ENCODE data around the gene MLANA.
"Not testable (repeated sequence)": the region's sequence is repeated elsewhere in the genome, so short reads cannot be mapped to it uniquely, and the experiment has no call there.

Gene MLANA

DNA sequence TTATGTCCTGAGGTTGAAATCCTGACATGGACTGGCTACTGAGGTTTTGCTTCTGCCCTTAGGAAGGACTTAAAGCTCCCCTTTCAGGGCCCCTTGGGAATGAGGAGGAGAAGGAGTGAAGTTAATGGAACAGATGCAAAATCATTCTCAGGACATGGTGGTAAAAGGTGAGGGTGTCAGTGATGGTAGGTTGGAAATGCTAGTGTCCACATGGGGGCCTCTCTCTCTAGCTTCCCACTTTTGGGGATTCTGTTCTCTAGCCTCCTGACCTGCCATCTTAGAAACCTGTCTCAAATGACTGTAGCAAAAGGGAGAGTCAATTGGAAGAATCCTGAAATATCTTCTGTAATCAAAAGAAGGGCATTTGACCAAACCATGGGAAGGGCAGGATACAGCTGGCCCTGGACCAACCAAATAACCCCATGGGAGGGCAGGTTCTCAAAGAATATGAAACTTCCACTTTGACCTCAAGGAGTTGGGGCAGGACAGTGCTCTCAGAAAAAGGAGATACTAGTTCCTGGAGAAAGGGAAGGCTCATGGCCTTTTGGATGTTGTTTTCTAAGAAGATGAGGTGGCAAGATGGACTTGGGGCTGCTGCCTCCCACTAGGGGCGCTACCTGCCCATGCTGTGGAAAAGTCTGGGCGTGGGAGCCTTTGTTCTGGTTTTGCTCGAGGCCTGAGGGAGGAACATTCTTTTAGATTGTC, 21.2 kb upstream of the MLANA start:
- DNase-seq (ENCODE audit: insufficient read length, low spot score) (no peak), FAIRE-seq (no peak)

GRCh38 chr9:5870020-5870339, 20.7 kb upstream of the MLANA start:
- DNase-seq (ENCODE audit: insufficient read length, low spot score) (no peak), FAIRE-seq (peak; percentile 9)

DNA sequence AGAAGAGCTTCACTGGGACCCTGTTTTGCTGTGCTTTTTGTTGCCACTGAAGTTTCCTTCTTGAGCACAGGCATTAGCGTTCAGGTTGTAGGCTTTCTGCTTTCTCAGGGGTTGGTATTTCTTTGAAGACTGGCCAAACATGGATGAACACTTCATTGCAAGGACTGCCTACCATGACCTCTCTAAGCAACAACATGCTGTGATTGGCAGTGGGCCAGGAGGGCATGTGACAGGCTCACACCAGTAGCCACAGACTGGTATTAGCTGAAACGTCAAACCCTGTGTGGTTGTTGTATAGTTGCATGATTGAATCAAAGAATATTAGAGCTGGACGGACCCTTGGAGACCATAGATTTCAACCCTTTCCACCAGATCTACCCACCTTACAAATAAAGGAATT, 20.0 kb upstream of the MLANA start:
- no peak for DNase-seq (ENCODE audit: insufficient read length, low spot score)
- no peak for FAIRE-seq

DNA sequence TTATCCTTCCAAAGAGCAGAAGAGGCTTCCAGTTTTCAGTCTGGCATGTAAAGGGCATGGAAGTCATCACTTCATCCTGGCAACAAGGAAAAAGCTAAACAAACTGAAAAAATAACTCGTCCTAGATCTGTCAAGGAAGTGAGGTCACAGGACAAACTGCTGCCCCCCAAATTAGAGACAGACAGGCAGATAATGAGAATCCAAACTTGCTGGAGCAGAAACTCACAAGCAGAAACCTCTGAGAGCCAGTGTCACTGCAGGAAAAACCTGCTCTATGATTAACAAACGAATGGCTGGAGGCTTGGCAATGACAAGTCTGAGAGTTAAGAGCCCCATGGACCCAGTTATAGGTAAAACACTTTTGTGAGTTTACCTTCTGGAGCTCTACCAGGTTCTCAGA, 18.9 kb upstream of the MLANA start:
- FAIRE-seq (no peak), DNase-seq (ENCODE audit: insufficient read length, low spot score) (no peak)

GRCh38 chr9:5872511-5872910, 18.2 kb upstream of the MLANA start:
- no peak for FAIRE-seq
- DNase-seq (ENCODE audit: insufficient read length, low spot score) = no peak

- no peak for DNase-seq (ENCODE audit: insufficient read length, low spot score)
- FAIRE-seq = no peak
Measured at GRCh38 chr9:5873439-5873838, 17.2 kb upstream of the MLANA start.

DNA sequence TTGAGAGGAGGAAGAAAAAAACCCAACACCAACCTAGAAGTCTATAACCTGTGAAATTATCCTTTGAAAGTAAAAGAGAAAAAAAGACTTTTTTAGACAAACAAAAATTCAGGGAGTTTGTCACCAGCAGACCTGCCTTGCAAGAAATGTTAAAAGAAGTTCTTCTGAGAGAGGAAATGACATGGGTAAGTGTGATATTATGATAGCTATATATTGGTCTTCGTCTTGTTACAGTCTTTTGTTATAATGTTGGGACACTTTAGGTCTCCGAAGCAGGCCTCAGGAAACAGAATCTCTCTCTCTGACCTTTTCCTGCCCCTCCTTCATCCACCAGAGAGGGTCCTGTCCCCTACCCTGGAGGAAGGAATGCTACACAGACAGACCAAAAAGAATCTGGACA, 16.6 kb upstream of the MLANA start:
- DNase-seq (ENCODE audit: insufficient read length, low spot score) (no peak), FAIRE-seq (no peak)

DNA sequence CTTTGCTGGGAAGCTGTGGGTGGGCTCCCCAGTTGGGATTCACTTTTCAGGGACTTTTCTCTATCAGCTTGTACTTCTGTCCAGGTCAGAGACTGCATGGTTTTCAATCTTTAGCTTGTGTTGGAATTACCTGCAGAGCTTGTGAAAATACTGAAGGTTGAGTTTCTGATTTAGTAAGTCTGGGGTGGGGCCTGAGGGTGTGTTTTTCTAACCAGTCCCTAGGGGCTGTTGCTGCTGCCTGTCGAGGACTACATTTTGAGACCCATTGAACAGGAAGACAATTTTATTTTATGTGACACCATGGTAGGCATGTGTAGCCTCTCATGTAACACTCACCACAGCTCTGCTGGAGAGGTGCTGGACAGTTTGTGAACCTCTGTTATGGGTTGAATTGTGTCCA, 14.7 kb upstream of the MLANA start:
- FAIRE-seq (no peak), DNase-seq (ENCODE audit: insufficient read length, low spot score) (no peak)

DNA sequence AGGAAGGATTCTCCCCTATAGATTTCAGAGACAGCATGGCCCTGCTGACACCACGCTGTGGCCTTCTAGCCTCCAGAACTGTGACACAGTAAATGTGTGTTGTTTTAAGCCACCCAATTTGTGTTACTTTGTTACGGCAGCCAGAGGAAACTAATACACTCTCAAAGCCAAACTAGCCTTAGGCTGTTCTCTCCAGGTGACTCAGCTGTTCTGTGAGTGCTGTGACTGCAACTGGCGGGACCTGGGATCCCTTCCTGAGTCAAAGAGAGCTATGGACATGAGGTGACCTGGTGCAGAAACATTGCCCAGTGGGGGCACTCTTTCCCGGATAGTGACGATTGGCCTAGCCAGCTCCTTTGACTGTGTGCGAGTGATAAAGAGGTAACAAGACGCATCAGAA, 14.0 kb upstream of the MLANA start:
- no peak for FAIRE-seq

DNA sequence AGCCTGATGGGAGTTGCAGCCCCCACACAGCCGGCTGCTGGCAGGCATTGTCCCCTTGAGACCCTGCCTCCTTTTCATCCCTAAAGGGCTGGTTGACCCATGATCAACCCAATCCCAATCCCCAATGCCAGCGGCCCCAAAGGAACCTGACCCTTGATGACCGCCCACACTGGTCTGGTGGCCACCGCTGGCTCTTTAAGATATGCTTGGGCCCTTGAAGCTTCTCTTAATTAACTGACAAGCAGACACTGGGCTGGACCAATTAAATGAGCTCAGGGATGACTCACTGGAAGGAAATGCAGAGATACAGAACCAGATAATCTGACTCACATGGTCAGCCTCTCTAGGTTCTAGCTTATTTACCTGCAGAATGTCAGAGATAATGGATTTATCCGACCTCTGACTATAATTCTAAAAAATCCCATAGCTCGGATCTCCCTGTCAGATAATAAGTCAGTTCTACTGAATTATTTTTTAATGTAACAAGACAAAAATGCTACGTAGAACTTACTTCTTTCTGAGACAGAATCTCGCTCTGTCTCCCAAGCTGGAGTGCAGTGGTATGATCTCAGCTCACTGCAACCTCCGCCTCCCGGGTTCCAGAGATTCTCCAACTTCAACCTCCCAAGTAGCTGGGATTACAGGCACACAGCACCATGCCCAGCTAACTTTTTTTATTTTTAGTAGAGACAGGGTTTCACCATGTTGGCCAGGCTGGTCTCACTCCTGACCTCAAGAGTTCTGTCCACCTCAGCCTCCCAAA, 11.1 kb upstream of the MLANA start:
- FAIRE-seq = no peak
- DNase-seq (ENCODE audit: insufficient read length, low spot score) = peak; percentile 76

More for the DNA sequence above, 14.0 kb upstream of the MLANA start:
- DNase-seq (ENCODE audit: insufficient read length, low spot score) = no peak

- DNase-seq (ENCODE audit: insufficient read length, low spot score); FAIRE-seq: not testable (repeated sequence)
Measured at GRCh38 chr9:5882244-5883012, 8.3 kb upstream of the MLANA start.

- DNase-seq (ENCODE audit: insufficient read length, low spot score) = no peak
- FAIRE-seq = no peak
Measured at GRCh38 chr9:5884191-5884590, 6.5 kb upstream of the MLANA start.

DNA sequence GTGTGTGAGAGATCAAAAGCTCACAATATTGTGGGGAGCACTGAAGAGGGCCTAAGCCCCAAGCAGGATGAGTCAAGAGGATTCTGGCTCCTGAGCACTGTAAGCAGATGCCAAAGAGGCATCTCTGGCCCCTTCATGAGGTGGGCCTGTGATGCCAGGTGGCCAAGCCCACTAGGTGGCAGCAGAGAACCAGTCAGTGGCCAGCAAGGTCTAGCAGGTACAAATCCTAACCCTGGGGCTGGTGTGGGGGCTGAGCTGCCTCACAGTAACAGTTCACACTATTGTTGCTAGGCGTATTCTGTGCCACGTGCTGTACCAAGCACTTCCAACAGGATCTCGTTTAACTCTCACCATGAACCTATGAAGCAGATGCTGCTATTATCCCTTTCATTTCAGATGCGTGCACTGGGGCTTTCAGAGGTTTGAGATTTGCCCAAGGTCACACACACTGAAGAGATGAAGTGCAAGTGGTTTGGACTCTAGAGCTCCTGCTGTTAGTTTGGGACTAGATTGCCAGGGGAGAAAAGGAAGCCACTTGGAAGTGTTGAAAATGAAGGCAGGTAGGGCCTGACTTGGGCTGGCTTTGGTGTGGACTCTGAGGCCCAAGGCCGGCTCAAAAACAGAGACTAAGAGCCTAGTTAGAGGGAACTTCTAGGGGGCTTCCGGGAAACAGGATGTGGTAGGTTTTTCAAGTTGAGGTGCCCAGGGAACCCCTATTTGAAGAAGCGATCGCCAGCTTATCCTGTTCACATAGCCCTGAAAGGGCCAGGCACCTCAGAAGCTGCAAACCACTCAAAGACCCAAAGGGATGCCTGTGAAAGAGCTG, 4.4 kb upstream of the MLANA start:
- FAIRE-seq (no peak), DNase-seq (ENCODE audit: insufficient read length, low spot score) (peak; percentile 82)

DNA sequence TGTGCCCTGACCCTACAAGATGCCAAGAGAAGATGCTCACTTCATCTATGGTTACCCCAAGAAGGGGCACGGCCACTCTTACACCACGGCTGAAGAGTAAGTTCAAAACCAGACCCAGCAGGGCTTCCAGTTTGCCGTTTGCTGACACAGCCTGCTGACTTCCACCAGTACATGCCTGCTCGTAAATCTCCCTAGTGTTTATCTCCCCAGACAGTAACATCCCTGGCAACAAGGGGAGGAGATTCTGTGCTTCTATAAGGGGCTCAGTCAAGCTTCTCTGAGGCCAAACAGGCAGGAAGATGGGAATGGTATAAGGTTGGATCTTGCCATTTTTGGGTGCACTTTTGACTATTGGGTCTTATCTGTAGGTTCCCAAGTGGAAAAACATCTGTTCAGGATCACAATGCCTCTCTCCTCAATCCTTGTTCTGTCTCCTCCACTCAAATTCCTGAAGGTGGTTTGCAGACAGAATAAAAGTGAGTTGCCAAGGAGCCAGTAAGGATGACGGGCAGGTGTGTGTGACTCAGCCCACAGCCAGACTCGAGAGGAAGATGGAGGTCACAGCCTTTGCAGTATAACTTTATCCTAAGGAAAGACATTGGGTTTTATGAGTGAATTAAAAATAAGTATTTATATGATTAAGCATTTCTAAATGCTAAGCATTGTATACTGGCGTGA, 1.9 kb downstream of the MLANA start:
- FAIRE-seq = no peak

GRCh38 chr9:5893134-5893505, 2.4 kb downstream of the MLANA start:
- FAIRE-seq (no peak), DNase-seq (ENCODE audit: insufficient read length, low spot score) (no peak)

More for the DNA sequence above, 1.9 kb downstream of the MLANA start:
- no peak for DNase-seq (ENCODE audit: insufficient read length, low spot score)

DNA sequence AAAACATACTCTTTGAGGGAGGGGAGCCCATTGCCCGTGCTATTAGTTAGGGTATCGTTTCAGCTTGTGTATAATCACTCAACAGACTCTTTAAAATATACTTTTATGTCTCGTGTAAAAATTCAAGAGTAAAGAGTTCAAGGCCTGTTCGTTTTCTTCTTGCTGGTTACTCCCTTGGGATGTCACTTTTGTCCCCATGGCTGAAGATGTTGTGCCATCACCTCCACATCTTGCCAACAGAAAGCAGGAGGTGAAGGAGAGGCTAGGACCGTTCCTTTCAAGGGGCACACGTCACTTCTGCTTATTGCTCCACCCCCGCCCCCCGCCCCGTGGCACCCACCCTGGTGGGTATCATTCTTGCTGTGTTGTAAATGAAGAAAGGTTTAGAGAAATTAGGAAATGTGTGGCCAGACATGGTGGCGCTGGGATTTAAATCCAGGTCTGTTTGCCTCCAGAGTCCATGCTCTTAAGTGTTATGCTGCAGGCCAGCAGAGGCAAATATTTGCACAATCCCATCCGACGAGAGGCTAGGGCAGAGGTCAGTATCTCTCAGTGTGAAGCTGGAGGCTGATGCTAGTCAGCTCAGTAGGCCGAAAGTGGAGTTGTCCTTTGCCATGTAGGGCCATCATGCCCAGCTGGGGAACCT, 3.0 kb downstream of the MLANA start:
- FAIRE-seq (no peak), DNase-seq (ENCODE audit: insufficient read length, low spot score) (no peak)

DNA sequence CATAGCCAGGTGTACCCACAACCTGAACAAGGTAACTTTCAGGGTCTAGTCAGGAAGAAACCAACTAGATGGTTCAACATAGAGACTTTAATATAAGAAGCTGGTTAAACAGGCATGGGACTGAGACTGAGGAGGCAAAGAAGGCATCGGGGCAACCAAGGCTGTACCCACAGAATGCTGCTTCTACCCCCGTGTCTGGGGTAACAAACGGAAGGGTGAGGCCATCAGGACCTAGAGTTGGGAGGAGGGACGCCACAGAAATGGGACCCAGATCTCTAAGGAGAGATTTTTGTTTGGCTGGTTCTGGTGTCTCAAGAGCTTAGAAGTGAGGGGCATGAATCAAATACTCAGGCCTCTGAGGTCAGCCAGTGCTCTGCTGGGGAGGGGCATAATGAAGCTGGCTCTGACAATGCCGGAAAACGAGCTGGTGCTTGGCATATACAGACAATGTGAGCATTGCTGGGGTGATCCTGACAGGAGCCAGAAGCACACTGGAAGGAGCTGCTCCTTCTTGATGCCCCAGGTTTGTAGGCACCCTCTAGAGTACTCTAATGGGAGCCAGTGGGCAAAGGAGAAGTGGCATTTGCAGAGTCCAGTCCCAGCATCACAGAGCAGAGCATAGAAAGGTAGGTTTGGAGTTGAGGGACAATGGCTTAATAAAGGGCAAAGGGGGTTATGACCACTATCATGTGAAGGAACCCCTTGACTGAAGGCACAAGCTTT, 3.7 kb downstream of the MLANA start:
- no peak for DNase-seq (ENCODE audit: insufficient read length, low spot score)
- FAIRE-seq = no peak

DNA sequence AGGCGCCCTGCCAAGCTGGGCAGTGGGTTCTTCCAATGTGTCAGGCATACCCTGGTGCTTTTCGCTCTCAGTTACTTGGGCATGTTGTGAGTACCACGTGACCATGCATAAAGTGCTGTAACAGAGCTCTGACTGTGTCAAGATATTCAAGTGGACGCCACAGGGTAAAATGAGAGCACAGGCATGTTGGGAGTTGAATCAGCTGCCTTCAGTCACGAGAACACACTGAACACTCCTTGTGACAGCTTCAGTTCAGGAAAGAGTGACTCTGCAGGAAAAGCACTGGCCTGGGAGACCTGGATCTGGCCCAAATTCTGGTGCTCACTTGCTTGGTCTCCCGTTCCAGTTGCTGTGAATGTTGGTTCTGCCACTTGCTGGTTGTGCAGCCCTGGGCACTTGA, 5.1 kb downstream of the MLANA start:
- DNase-seq (ENCODE audit: insufficient read length, low spot score) (no peak), FAIRE-seq (peak; percentile 9)

GRCh38 chr9:5896863-5897262, 6.2 kb downstream of the MLANA start:
- no peak for FAIRE-seq
- DNase-seq (ENCODE audit: insufficient read length, low spot score) = no peak

Data from HTR-8/SVneo (cell line).